PC-3 (cell line): ENCODE measurements around the gene TEC. TPM values are rescaled to one million over a fixed set of nuclear protein-coding genes. Genes with fewer than 3 reads are reported as not detected.

Experiments
- ATAC-seq: fragments of 200-7000 bp; cut with Tn5 transposase; 2 replicates; pipeline ENCODE4 v1.9.1; 2020; ENCODE audit warnings: mild to moderate bottlenecking, moderate library complexity
- BruUV-seq: library from RNA; stranded (reverse); fragments of 400-500 nt; replicated peaks from 2 replicates; lab custom pipeline; 2021; lab: Mats Ljungman, UMichigan
- CTCF ChIA-PET: fragments of 300-600 bp; sonication (Branson Sonifier 250); formaldehyde crosslinking; loops from one replicate; lab custom pipeline; 2022; ENCODE audit warnings: antibody characterized with exemption; lab: Charles Lee
- POLR2A ChIA-PET: fragments of 300-600 bp; sonication (Branson Sonifier 250); formaldehyde crosslinking; loops from one replicate; lab custom pipeline; 2022; ENCODE audit warnings: antibody characterized with exemption; ENCODE audit not compliant: unreplicated experiment; lab: Charles Lee
- DNase-seq: peaks from one replicate; pipeline ENCODE4 v3.0.0-alpha.2; 2015
- H2AFZ ChIP-seq: fragments of 300-600 bp; sonication (generic); 2 replicates; pipeline ENCODE4 v1.6.0; 2016; ENCODE audit warnings: antibody characterized with exemption, low read length
- H3F3A ChIP-seq: fragments of 300-600 bp; sonication (generic); one replicate; pipeline ENCODE4 v1.6.0; 2017; ENCODE audit warnings: antibody characterized with exemption, low read length, control low read depth, mild to moderate bottlenecking; ENCODE audit not compliant: unreplicated experiment
- H3K27ac ChIP-seq: fragments of 300-600 bp; sonication (generic); 2 replicates; pipeline ENCODE4 v1.5.1; 2016; ENCODE audit warnings: mild to moderate bottlenecking, low read length
- H3K27me3 ChIP-seq: fragments of 300-600 bp; sonication (generic); 2 replicates; pipeline ENCODE4 v1.6.1; 2016; ENCODE audit warnings: low read length, mixed read lengths
- H3K36me3 ChIP-seq: fragments of 300-600 bp; sonication (generic); 2 replicates; pipeline ENCODE4 v1.6.1; 2016; ENCODE audit warnings: low read depth, mixed run types, low read length, mixed read lengths
- H3K4me1 ChIP-seq: fragments of 300-600 bp; sonication (generic); 2 replicates; pipeline ENCODE4 v1.5.1; 2016; ENCODE audit warnings: low read length; ENCODE audit not compliant: insufficient read depth
- H3K4me2 ChIP-seq: fragments of 300-600 bp; sonication (generic); 2 replicates; pipeline ENCODE4 v1.6.0; 2016; ENCODE audit warnings: low read length
- H3K4me3 ChIP-seq: fragments of 300-600 bp; sonication (generic); 2 replicates; pipeline ENCODE4 v1.5.1; 2016; ENCODE audit warnings: mild to moderate bottlenecking, low read length, mixed read lengths
- H3K79me2 ChIP-seq: fragments of 300-600 bp; sonication (generic); 2 replicates; pipeline ENCODE4 v1.6.1; 2017; ENCODE audit warnings: low read length, mixed read lengths
- H3K9ac ChIP-seq: fragments of 300-600 bp; sonication (generic); 2 replicates; pipeline ENCODE4 v1.6.0; 2016; ENCODE audit warnings: mild to moderate bottlenecking, low read length
- H3K9me2 ChIP-seq: fragments of 300-600 bp; sonication (generic); replicated peaks from 2 replicates; pipeline ENCODE4 v1.6.1; 2016; ENCODE audit warnings: mixed run types, low read length, mixed read lengths
- H3K9me3 ChIP-seq: fragments of 300-600 bp; sonication (generic); 2 replicates; pipeline ENCODE4 v1.6.1; 2016; ENCODE audit warnings: low read length, mixed read lengths
- H4K20me1 ChIP-seq: fragments of 300-600 bp; sonication (generic); 2 replicates; pipeline ENCODE4 v1.6.1; 2016; ENCODE audit warnings: low read length, mixed read lengths
- CTCF ChIP-seq: fragments of 300-600 bp; sonication (generic); conservative IDR thresholded peaks from 2 replicates; pipeline ENCODE4 v1.5.1; 2017; ENCODE audit warnings: antibody characterized with exemption, low read depth, mild to moderate bottlenecking, low read length
- EZH2 ChIP-seq: fragments of 300-600 bp; sonication (generic); IDR thresholded peaks from one replicate; pipeline ENCODE4 v1.6.1; 2017; ENCODE audit warnings: antibody characterized with exemption, mild to moderate bottlenecking, low read length; ENCODE audit not compliant: unreplicated experiment
- EZH2phosphoT487 ChIP-seq: fragments of 300-600 bp; sonication (generic); IDR thresholded peaks from 2 replicates; pipeline ENCODE4 v1.6.1; 2018; ENCODE audit warnings: mild to moderate bottlenecking, antibody characterized with exemption, low read length, borderline replicate concordance
- intact Hi-C: fragments of 100-400 bp; cut with micrococcal nuclease; formaldehyde crosslinking; loops from 2 replicates; pipeline ENCODE4 v1.9.0; 2023
- total RNA-seq: library from RNA; depleted of rRNA; stranded (reverse); fragments of >200 nt; gene quantifications from 2 replicates; pipeline ENCODE4 v1.2.3, GENCODE V29; 2014

The TEC gene
- total RNA-seq, 1 experiment from 2014 or later, result 10.4 TPM

GRCh38 chr4:48173056-48173991 is 96.3 kb downstream of the TEC start:
- peak overlapping the region; percentile 27; the same call in 1 of the 2 replicates for H3K4me2 ChIP-seq

GRCh38 chr4:48172651-48173050 is 97.0 kb downstream of the TEC start:
- H3K79me2 ChIP-seq, result no peaks in the 10 kb centered on the region
- H3F3A ChIP-seq, result no peaks in the 10 kb centered on the region
- H3K27ac ChIP-seq, result peak overlapping the region; percentile 63
- intact Hi-C loops, result no loop called here
- ATAC-seq (no peak), DNase-seq (no peak)
- no TSS peak for BruUV-seq
- no peaks in the 10 kb centered on the region for H3K9me2 ChIP-seq
- H4K20me1 ChIP-seq, result no peaks in the 10 kb centered on the region
- no peak overlapping the region for H3K9ac ChIP-seq
- H2AFZ ChIP-seq, result no peak overlapping the region
- H3K27me3 ChIP-seq, result no peaks in the 10 kb centered on the region
- no peaks in the 10 kb centered on the region for H3K9me3 ChIP-seq
- ChIA-PET POLR2A (no interaction called here), CTCF (no interaction called here)
- no peaks in the 10 kb centered on the region for H3K36me3 ChIP-seq
- no peak overlapping the region for H3K4me3 ChIP-seq
- TF ChIP-seq EZH2phosphoT487 (no peak), CTCF (no peak), EZH2 (no peak)
- no peak overlapping the region for H3K4me2 ChIP-seq
- H3K4me1 ChIP-seq, result peaks cover 28% of the 10 kb centered on the region

More at GRCh38 chr4:48173056-48173991, 96.3 kb downstream of the TEC start:
- no peaks in the 10 kb centered on the region for H3K9me3 ChIP-seq
- intact Hi-C loops, result no loop called here
- peaks cover 28% of the 10 kb centered on the region for H3K4me1 ChIP-seq
- TF ChIP-seq EZH2phosphoT487 (no peak), EZH2 (no peak), CTCF (no peak)
- ChIA-PET POLR2A (no interaction called here), CTCF (interaction anchor here (0.7 kb wide), 1 partner anchor 94 kb away, joined by 4 read pairs; no protein-coding TSS in a partner anchor)
- no peaks in the 10 kb centered on the region for H3K36me3 ChIP-seq
- H3K27me3 ChIP-seq, result no peaks in the 10 kb centered on the region
- BruUV-seq, result no TSS peak
- H3F3A ChIP-seq, result no peaks in the 10 kb centered on the region
- H2AFZ ChIP-seq, result peak overlapping the region; percentile 65
- no peak overlapping the region for H3K4me3 ChIP-seq
- H3K9me2 ChIP-seq, result no peaks in the 10 kb centered on the region
- H4K20me1 ChIP-seq, result no peaks in the 10 kb centered on the region
- ATAC-seq (peak; percentile 73), DNase-seq (peak; percentile 52)
- peak overlapping the region; percentile 63 for H3K27ac ChIP-seq
- peak overlapping the region; percentile 4; the same call in 1 of the 2 replicates for H3K9ac ChIP-seq
- no peaks in the 10 kb centered on the region for H3K79me2 ChIP-seq

GRCh38 chr4:48169636-48170035 is 100.0 kb downstream of the TEC start:
- DNase-seq (no peak), ATAC-seq (no peak)
- Histone ChIP-seq H3K9me3 (no peaks in the 10 kb centered on the region), H4K20me1 (no peaks in the 10 kb centered on the region), H3K27ac (no peak overlapping the region), H3K9ac (no peak overlapping the region), H3F3A (no peaks in the 10 kb centered on the region), H3K9me2 (no peaks in the 10 kb centered on the region), H3K36me3 (no peaks in the 10 kb centered on the region), H3K4me3 (no peak overlapping the region), H3K27me3 (no peaks in the 10 kb centered on the region), H3K4me1 (peaks cover 13% of the 10 kb centered on the region), H3K79me2 (no peaks in the 10 kb centered on the region), H3K4me2 (no peak overlapping the region), H2AFZ (no peak overlapping the region)
- POLR2A ChIA-PET, result no interaction called here
- TF ChIP-seq EZH2phosphoT487 (no peak), EZH2 (no peak)
- CTCF ChIA-PET, result no interaction called here
- BruUV-seq, result no TSS peak
- intact Hi-C loops, result no loop called here
